ENCODE measurements around the gene CAMK4.

GRCh38 chr5:111384220-111384619, 160.0 kb downstream of the CAMK4 start:
- TF ChIP-seq GATA3 (IDR thresholded peaks at IDR 0.05; ENCODE audit: low read depth, low read length): no peak
- no peak for TF ChIP-seq GATA2 (IDR thresholded peaks at IDR 0.05; ENCODE audit: low read depth, low read length)
